Body of pancreas (tissue), 4 donors: ENCODE measurements around the gene RAI1.
A peak's percentile ranks its signal among the peaks of the same experiment; 100 is the strongest.

Experiments used
- POLR2A ChIP-seq, 3 donors: fragments of 450-650 bp; IDR thresholded peaks; one replicate each; pipeline ENCODE4 v1.6.1; 2016; ENCODE audit warnings: antibody characterized with exemption in 3 of 3, mild to moderate bottlenecking in 2 of 3
- TF ChIP-seq, protein P1 (sequence below), 7 experiments: fragments of 450-650 bp in 4 of 7; fragments of 200-600 bp in 3 of 7; sonication (generic) in 3 of 7; IDR thresholded peaks; one replicate each; pipeline ENCODE4 v1.5.1; 2016 to 2019; ENCODE audit warnings: antibody characterized with exemption in 7 of 7

DNA sequence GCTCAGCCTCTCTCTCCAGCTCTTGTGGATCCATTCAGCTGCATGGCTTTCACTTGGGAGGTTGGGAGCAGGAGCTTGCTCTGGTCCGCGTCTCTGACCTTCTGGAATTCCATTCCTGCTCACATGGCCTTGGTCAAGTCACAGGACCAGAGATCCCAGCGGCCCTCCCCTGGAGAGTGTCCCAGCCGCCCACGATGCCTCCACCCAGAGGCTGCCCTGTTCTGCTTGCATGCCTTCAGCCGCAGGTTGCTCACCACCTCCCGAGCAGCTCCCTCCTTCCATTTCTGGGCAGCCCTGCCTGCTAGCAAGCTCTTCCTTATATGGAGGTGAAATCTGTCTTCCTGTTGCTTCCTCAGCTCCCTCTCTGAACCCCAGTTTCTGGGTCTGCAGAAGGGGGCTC is 32.6 kb downstream of the RAI1 start:
- no peak for TF ChIP-seq POLR2A (IDR thresholded peaks at IDR 0.05)
- TF ChIP-seq, protein P1, sequence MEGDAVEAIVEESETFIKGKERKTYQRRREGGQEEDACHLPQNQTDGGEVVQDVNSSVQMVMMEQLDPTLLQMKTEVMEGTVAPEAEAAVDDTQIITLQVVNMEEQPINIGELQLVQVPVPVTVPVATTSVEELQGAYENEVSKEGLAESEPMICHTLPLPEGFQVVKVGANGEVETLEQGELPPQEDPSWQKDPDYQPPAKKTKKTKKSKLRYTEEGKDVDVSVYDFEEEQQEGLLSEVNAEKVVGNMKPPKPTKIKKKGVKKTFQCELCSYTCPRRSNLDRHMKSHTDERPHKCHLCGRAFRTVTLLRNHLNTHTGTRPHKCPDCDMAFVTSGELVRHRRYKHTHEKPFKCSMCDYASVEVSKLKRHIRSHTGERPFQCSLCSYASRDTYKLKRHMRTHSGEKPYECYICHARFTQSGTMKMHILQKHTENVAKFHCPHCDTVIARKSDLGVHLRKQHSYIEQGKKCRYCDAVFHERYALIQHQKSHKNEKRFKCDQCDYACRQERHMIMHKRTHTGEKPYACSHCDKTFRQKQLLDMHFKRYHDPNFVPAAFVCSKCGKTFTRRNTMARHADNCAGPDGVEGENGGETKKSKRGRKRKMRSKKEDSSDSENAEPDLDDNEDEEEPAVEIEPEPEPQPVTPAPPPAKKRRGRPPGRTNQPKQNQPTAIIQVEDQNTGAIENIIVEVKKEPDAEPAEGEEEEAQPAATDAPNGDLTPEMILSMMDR (IDR thresholded peaks at IDR 0.05) = peak in 1 of 7 experiments; percentile 4
